ENCODE measurements around the gene LRRC8C. TPM values are rescaled to one million over a fixed set of nuclear protein-coding genes. Genes with fewer than 3 reads are reported as not detected.

LRRC8C gene
- total and polyA plus RNA-seq, 2 donors (not counting 1 experiment from before 2014, with no cell fraction given), result 3.9 to 6.8 TPM

DNA sequence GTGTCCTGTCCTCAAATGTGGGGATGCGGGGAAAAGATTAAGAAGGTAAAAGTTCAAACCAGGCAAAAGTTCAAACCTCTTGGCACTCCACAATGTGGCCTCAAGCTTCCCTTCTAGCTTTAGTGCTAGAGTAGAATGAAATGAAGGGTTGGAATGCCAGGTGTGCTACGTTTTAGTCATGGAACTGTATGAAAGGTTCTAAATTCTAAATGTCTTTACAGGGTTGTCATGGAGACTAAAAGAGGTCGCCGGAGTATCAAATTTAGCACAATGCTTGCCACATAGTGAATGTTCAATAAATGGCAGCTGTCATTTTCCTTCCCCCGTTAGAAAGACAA lies 130.7 kb downstream of the LRRC8C start:
- Histone ChIP-seq H3K27me3 (replicated peaks in 1 of 4; ENCODE audit: control extremely low read depth in 1 of 4, control insufficient read depth in 3 of 4, insufficient read depth in 4 of 4, low read length in 3 of 4) (peaks cover 0 to 9% (median 0%) of the 10 kb centered on the region in 4 experiments), H2AFZ (ENCODE audit: insufficient read depth, low read depth, low read length, poor library complexity, severe bottlenecking) (peak overlapping the region; percentile 94), H3K36me3 (replicated peaks in 1 of 2; ENCODE audit: control extremely low read depth in 1 of 2, control insufficient read depth in 1 of 2, extremely low read depth in 1 of 2, insufficient read depth in 2 of 2, low read length in 1 of 2) (no peaks in the 10 kb centered on the region), H3K4me3 (ENCODE audit: control extremely low read depth in 1 of 5, extremely low read depth in 1 of 5, insufficient read depth in 1 of 5, low read depth in 2 of 5, low read length in 4 of 5) (peak overlapping the region in 4 of 5 experiments; percentile 40 to 61 (median 58)), H3K4me2 (replicated peaks; ENCODE audit: low read depth, low read length, poor library complexity, severe bottlenecking) (peak overlapping the region; percentile 83), H3K27ac (ENCODE audit: low read length in 2 of 2) (no peak overlapping the region), H3K4me1 (ENCODE audit: control insufficient read depth in 2 of 2, insufficient read depth in 2 of 2, low read length in 2 of 2) (peaks cover 4 to 16% of the 10 kb centered on the region in 2 donors), H3K9me3 (ENCODE audit: control extremely low read depth in 1 of 3, control insufficient read depth in 2 of 3, insufficient read depth in 1 of 3, low read length in 2 of 3) (no peaks in the 10 kb centered on the region), H3K9ac (ENCODE audit: low read length) (peak overlapping the region; percentile 63), H4K20me1 (ENCODE audit: control insufficient read depth, insufficient read depth, low read length, poor library complexity, severe bottlenecking) (no peaks in the 10 kb centered on the region), H3K79me2 (ENCODE audit: control insufficient read depth, insufficient read depth, low read length) (no peaks in the 10 kb centered on the region)
- 62% methylated on average over 5 of the region's 5 CpGs for WGBS (ENCODE audit: insufficient coverage)
- H3K9me3 Mint-ChIP-seq (ENCODE audit: insufficient read depth), result no peaks in the 10 kb centered on the region
- CTCF ChIA-PET, result interaction anchor here (0.7 to 14.6 kb wide), 48 partner anchors 8 to 779 kb away, joined by 3 to 334 read pairs (median 6); partner anchors contain the start of genes LRRC8B and LRRC8C
- intact Hi-C loops (cut with micrococcal nuclease), result loop anchor here (1.0 to 5.0 kb wide), 9 partner anchors 43 to 766 kb away; partner anchors contain the start of genes LRRC8B and LRRC8C
- no peak for ATAC-seq (ENCODE audit: low read depth)
- POLR2A ChIA-PET, result interaction anchor here (0.6 to 1.7 kb wide), 4 partner anchors 52 to 137 kb away, joined by 3 to 6 read pairs (median 4); partner anchors contain the start of gene LRRC8C
- peak overlapping the region; percentile 87 for H3K4me3 Mint-ChIP-seq
- TF ChIP-seq, protein P1, sequence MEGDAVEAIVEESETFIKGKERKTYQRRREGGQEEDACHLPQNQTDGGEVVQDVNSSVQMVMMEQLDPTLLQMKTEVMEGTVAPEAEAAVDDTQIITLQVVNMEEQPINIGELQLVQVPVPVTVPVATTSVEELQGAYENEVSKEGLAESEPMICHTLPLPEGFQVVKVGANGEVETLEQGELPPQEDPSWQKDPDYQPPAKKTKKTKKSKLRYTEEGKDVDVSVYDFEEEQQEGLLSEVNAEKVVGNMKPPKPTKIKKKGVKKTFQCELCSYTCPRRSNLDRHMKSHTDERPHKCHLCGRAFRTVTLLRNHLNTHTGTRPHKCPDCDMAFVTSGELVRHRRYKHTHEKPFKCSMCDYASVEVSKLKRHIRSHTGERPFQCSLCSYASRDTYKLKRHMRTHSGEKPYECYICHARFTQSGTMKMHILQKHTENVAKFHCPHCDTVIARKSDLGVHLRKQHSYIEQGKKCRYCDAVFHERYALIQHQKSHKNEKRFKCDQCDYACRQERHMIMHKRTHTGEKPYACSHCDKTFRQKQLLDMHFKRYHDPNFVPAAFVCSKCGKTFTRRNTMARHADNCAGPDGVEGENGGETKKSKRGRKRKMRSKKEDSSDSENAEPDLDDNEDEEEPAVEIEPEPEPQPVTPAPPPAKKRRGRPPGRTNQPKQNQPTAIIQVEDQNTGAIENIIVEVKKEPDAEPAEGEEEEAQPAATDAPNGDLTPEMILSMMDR (IDR thresholded peaks at IDR 0.05), result no peak
- TF ChIP-seq EZH2 (IDR thresholded peaks at IDR 0.05; ENCODE audit: borderline replicate concordance, insufficient read depth, low read depth, low read length, poor library complexity, severe bottlenecking), result no peak
- peaks cover 8% of the 10 kb centered on the region for H3K27me3 Mint-ChIP-seq
- H3K4me1 Mint-ChIP-seq, result peaks cover 21% of the 10 kb centered on the region
- DNase-seq, result no peak
- no peak overlapping the region for H3K27ac Mint-ChIP-seq

DNA sequence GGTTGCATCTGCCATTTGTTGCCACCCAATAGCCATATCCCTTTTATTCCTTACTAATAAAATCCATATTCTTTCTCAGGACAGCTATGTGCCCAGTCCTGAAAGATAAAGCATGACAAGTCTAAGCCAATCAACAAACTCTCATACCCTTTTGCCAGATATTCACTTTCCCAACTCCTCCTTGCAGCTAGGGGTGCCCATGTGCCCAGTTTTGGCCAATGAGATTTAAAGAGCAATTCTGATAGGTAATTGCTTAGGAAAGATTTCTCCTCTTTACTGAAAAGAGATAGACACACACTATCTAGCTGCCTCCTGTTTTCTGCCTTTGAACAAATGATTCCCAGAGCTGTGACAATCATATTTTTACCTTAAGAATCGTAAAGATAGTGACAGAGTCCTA lies 132.9 kb downstream of the LRRC8C start:
- no peak overlapping the region for H3K27ac Mint-ChIP-seq
- no peak overlapping the region for H3K4me3 ChIP-seq (ENCODE audit: control extremely low read depth in 1 of 5, extremely low read depth in 1 of 5, insufficient read depth in 1 of 5, low read depth in 2 of 5, low read length in 4 of 5)
- H3K9me3 Mint-ChIP-seq (ENCODE audit: insufficient read depth), result no peaks in the 10 kb centered on the region
- H3K36me3 ChIP-seq (replicated peaks in 1 of 2; ENCODE audit: control extremely low read depth in 1 of 2, control insufficient read depth in 1 of 2, extremely low read depth in 1 of 2, insufficient read depth in 2 of 2, low read length in 1 of 2), result no peaks in the 10 kb centered on the region
- no peak overlapping the region for H3K4me3 Mint-ChIP-seq
- TF ChIP-seq, protein P1 (IDR thresholded peaks at IDR 0.05), result no peak
- TF ChIP-seq EZH2 (IDR thresholded peaks at IDR 0.05; ENCODE audit: borderline replicate concordance, insufficient read depth, low read depth, low read length, poor library complexity, severe bottlenecking), result no peak
- ChIA-PET POLR2A (no interaction called here), CTCF (interaction anchor here (0.5 to 14.6 kb wide), 11 partner anchors 12 to 282 kb away, joined by 3 to 334 read pairs (median 6); partner anchors contain the start of gene LRRC8C)
- peaks cover 21% of the 10 kb centered on the region for H3K4me1 Mint-ChIP-seq
- peaks cover 16% of the 10 kb centered on the region for H3K27me3 Mint-ChIP-seq
- no peak for ATAC-seq (ENCODE audit: low read depth)
- no peak for DNase-seq
- no peaks in the 10 kb centered on the region for H3K9me3 ChIP-seq (ENCODE audit: control extremely low read depth in 1 of 3, control insufficient read depth in 2 of 3, insufficient read depth in 1 of 3, low read length in 2 of 3)
- H3K9ac ChIP-seq (ENCODE audit: low read length), result no peak overlapping the region
- no peak overlapping the region for H3K4me2 ChIP-seq (replicated peaks; ENCODE audit: low read depth, low read length, poor library complexity, severe bottlenecking)
- WGBS (ENCODE audit: insufficient coverage), result no CpG with 5 or more reads among the region's 1 CpG
- H2AFZ ChIP-seq (ENCODE audit: insufficient read depth, low read depth, low read length, poor library complexity, severe bottlenecking), result no peak overlapping the region
- H3K4me1 ChIP-seq (ENCODE audit: control insufficient read depth in 2 of 2, insufficient read depth in 2 of 2, low read length in 2 of 2), result peaks cover 4 to 16% of the 10 kb centered on the region in 2 donors
- peaks cover 0 to 9% (median 0%) of the 10 kb centered on the region in 4 experiments for H3K27me3 ChIP-seq (replicated peaks in 1 of 4; ENCODE audit: control extremely low read depth in 1 of 4, control insufficient read depth in 3 of 4, insufficient read depth in 4 of 4, low read length in 3 of 4)
- no peaks in the 10 kb centered on the region for H3K79me2 ChIP-seq (ENCODE audit: control insufficient read depth, insufficient read depth, low read length)
- no peak overlapping the region for H3K27ac ChIP-seq (ENCODE audit: low read length in 2 of 2)
- intact Hi-C loops (cut with micrococcal nuclease), result no loop called here
- no peaks in the 10 kb centered on the region for H4K20me1 ChIP-seq (ENCODE audit: control insufficient read depth, insufficient read depth, low read length, poor library complexity, severe bottlenecking)
